GM18505 (cell line): ENCODE measurements around the gene MICAL3.
"Not testable (repeated sequence)": the region's sequence is repeated elsewhere in the genome, so short reads cannot be mapped to it uniquely, and the experiment has no call there.

Source experiments
- ATAC-seq: cut with Tn5 transposase; IDR thresholded peaks from one replicate; pipeline ENCODE4 v1.9.1; 2021; ENCODE audit not compliant: unreplicated experiment
- POLR2A ChIP-seq: IDR thresholded peaks from 4 replicates; pipeline ENCODE4 v1.6.1; 2011; ENCODE audit warnings: borderline replicate concordance; ENCODE audit not compliant: insufficient read depth, insufficient read length; ENCODE audit errors: extremely low read depth

The MICAL3 gene

GRCh38 chr22:17945156-17945887 is 79.0 kb downstream of the MICAL3 start:
- TF ChIP-seq POLR2A: no peak
- no peak for ATAC-seq

- ATAC-seq: no peak
- no peak for TF ChIP-seq POLR2A
These were observed 80.1 kb downstream of the MICAL3 start for GRCh38 chr22:17944256-17944655.

- TF ChIP-seq POLR2A: no peak
- ATAC-seq: no peak
These were observed 80.7 kb downstream of the MICAL3 start for GRCh38 chr22:17943533-17944249.

- ATAC-seq: no peak
- TF ChIP-seq POLR2A: no peak
These were observed 81.6 kb downstream of the MICAL3 start for GRCh38 chr22:17942721-17943120.

DNA sequence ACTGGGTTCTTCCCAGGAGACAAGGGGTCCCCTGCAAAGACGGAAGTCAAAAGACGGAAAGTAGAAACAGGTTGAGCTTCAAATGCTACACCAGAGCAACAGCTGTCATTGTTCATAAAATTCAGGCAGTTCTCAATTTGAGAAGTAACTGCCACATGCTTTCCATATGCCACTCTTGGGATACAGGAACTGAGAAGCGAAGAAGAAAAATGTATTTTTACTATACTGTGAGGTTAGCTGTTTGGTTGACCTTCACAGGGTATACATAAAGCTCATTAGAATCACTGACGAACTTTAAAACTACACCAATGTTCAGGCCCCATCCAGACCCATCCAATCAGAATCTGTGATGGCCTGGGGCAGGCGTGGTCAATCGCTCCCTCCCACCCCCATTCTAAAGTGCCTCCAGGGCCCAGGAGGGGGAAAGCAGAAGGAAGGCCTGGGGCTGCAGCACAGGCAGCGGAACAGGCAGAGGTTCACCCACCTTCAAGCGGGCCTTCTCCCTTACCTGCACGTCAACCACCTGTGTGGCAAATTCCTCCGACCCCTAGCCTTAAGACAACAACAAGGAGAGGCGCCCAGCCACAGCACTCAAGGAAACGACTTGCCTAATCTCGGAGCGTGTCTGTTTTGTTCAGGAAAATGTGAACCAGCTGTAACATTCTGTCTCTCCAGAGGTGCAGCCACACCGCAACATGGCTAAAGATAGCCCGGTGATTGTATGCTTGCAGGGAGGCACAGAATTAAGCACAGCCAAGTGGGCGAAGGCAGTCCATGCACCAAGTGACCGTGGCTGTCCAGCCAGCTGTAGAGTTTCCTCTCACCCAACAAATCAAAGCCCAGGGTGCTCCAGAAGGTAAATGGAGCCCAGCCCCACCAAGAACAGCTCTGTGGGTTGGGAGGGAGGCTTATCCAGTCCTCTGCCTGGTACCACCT is 82.6 kb downstream of the MICAL3 start:
- no peak for ATAC-seq
- TF ChIP-seq POLR2A: no peak

GRCh38 chr22:17939579-17939978 is 84.8 kb downstream of the MICAL3 start:
- no peak for ATAC-seq
- TF ChIP-seq POLR2A: no peak

GRCh38 chr22:17939011-17939410 is 85.3 kb downstream of the MICAL3 start:
- no peak for ATAC-seq
- no peak for TF ChIP-seq POLR2A

- no peak for TF ChIP-seq POLR2A
- ATAC-seq: no peak
These were observed 85.9 kb downstream of the MICAL3 start for GRCh38 chr22:17938484-17938924.

GRCh38 chr22:17932457-17932856 is 91.9 kb downstream of the MICAL3 start:
- not testable (repeated sequence) for ATAC-seq

GRCh38 chr22:17931400-17931825 is 92.9 kb downstream of the MICAL3 start:
- no peak for ATAC-seq
- no peak for TF ChIP-seq POLR2A

- no peak for TF ChIP-seq POLR2A
- no peak for ATAC-seq
These were observed 93.7 kb downstream of the MICAL3 start for GRCh38 chr22:17930455-17931313.

DNA sequence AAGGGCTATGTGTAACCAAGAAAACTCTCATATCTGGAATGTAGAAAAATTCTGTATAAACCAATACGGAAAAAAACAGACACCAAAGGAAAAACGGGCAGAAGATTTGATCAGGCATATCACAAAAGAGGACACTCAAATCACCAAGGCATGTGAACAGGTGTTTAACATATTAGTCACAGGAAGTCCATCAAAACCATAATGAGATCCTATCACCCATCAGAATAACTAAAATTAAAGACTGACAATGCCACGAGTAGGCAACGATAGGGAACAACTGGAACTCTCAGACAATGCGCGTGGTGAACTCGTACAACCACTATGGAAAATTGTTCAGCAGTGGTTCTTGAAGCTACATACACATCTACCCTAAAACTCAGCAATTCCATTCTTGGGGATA is 94.5 kb downstream of the MICAL3 start:
- TF ChIP-seq POLR2A: no peak

More for the DNA sequence above, 94.5 kb downstream of the MICAL3 start:
- no peak for ATAC-seq
